HT1080 (cell line): ENCODE data around the gene RELL2. TPM values are rescaled to one million over a fixed set of nuclear protein-coding genes. Genes with fewer than 3 reads are reported as not detected.

ENCODE experiments used
- DNase-seq: peaks from one replicate; pipeline ENCODE4 v3.0.0-alpha.2; 2015; ENCODE audit warnings: low read depth
- total RNA-seq: library from RNA; depleted of rRNA; stranded (reverse); fragments of >200 nt; shearing (Covaris generic); gene quantifications from 2 replicates; pipeline ENCODE4 v1.2.3, GENCODE V29; 2014

The RELL2 gene
- total RNA-seq, 1 experiment from 2014 or later = 13.1 TPM

GRCh38 chr5:141649056-141649688, 12.4 kb downstream of the RELL2 start:
- no peak for DNase-seq

DNA sequence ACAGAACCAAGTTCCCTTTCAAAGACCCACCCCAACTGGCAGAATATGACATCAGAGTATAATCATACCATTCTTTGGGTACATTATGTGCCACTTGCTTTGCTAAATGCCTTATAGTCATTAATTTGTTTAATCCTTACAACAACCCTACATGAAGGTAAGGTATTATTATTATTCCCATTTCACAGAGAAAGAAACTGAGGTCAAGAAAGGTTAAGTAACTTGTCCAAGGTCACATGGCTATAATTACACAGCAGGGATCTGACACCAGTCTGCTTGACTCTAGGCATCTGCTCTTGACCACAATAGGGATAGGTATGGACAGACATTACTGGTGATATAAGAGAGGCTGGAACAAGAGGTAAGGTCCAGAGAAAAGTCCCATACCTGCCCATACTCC, 13.2 kb downstream of the RELL2 start:
- no peak for DNase-seq

DNA sequence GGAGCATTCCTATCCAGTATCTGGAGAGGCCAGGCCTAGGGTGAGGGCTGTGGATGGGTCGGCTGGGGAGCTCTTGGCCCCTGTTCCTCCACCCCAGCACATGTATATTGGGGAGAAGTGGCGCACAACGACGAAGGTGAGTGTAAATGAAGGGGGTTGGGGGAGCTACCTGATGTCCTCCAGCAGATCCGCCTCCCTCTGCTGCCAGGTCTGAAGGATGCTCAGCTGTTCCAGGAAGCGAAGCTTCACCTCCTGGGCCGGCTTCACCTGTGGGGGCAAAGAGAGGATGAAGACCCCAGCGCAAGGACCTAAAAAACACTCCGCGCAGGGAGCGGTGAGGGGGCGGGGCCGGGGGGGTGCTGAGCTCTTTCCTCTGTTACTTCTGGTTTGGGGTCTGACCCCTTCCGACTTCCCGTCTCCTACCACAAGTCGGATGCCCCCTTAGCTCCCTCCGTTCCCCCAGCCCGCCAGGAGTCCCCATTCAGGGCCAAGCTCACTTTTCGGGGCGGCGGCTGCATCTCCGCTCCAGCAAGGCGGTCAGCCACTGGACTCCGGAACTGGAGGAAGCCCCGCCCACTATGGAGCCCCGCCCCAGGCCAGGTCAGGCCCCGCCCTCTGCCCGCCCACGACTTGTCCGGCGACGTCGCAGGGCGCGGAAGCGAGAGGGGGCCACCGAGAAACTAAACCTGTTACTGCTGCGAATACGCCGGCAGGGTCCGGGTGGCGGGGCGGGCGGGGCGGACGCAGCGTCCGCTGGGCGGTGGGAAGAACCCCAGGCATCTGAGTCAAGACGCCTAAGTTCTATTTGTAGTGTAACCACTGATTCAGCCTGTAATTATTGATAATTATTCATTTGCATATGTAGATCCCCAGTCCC, 14.3 kb downstream of the RELL2 start, which contains the start of gene FCHSD1:
TSS of gene FCHSD1 (minus strand) at position 568 of the 877 bp plus-strand sequence. CDS start at position 518, 50 bp downstream.
- DNase-seq = peak; percentile 48

DNA sequence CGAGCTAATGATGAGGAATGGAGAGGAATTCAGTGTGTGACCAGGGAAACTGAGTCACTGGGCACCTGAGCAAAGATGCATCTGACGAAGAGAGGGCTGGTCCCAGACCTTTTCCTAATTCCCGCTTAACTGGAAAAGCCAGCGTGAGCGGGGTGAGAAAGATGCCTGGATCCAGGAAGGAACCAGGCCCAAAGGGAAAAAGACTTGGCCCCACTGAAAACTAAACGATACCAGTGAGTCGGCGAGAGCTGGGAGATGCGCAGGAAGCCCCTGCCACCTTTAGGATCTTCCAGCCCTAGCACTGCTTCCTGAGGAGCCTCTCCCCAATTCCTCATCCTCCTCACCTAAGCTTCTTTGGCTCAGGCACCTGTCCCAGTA, 14.9 kb downstream of the RELL2 start:
- DNase-seq = no peak

DNA sequence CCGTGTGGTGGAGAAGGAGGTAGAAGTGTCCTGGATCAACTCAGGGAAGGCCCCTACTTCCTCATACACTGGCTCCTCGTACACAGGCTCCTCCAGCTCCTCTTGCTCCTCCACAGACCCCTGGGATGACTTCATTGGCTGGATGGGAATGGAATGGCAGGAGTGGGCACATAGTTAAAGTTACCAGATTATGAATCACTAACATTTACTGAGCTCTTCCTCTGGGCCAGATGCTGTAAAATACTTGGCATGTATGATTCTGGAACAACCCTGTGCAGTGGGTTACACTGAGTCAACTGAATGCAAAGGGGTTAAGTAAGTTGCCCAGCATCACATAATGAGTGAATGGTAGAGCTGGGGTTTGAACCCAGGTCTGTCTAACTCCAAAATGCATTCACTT, 17.5 kb downstream of the RELL2 start:
- DNase-seq = peak; percentile 74

DNA sequence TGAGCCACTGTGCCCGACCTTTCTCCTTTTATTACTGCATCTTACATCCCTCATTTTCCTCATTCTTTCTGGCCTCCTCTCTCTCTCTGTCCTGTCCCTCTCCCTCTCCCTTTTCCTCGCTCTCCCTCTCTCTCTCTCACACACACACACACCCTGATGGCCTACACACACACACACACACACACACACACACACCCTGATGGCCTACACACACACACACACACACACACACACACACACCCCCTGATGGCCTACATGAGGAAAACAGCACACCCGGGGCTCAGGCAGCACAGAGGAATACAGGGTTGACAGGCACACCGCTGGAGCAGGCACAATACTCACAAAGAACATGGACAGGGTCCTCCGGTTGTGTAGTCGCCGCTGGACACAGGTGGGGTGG, 18.2 kb downstream of the RELL2 start:
- no peak for DNase-seq

GRCh38 chr5:141656396-141656795, 19.6 kb downstream of the RELL2 start:
- no peak for DNase-seq

GRCh38 chr5:141657404-141657803, 20.6 kb downstream of the RELL2 start:
- no peak for DNase-seq

GRCh38 chr5:141657937-141658545, 21.2 kb downstream of the RELL2 start:
- peak; percentile 95 for DNase-seq

DNA sequence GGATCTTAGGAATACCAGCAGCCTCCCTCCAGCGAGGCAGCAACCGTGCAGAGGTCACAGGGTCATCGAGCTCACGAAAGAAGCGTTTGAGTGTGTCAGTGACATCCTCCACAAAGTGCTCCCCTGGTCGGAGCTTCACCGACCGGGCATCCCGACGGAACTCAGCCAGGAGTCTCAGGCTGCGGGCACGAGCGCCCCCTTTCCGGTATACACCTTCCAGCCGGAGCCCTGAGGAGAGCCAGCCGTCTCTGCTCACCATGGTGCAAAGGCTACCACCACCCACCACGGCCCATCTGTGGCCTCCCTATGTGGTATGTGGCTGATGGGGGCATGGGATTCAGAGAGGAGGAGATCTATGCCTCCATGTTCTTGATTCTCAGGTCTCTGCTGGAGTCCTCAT, 25.2 kb downstream of the RELL2 start:
- no peak for DNase-seq

GRCh38 chr5:141663506-141663905, 26.7 kb downstream of the RELL2 start:
- DNase-seq = no peak

- DNase-seq = peak; percentile 47
Measured at GRCh38 chr5:141664733-141665461, 28.1 kb downstream of the RELL2 start.

DNA sequence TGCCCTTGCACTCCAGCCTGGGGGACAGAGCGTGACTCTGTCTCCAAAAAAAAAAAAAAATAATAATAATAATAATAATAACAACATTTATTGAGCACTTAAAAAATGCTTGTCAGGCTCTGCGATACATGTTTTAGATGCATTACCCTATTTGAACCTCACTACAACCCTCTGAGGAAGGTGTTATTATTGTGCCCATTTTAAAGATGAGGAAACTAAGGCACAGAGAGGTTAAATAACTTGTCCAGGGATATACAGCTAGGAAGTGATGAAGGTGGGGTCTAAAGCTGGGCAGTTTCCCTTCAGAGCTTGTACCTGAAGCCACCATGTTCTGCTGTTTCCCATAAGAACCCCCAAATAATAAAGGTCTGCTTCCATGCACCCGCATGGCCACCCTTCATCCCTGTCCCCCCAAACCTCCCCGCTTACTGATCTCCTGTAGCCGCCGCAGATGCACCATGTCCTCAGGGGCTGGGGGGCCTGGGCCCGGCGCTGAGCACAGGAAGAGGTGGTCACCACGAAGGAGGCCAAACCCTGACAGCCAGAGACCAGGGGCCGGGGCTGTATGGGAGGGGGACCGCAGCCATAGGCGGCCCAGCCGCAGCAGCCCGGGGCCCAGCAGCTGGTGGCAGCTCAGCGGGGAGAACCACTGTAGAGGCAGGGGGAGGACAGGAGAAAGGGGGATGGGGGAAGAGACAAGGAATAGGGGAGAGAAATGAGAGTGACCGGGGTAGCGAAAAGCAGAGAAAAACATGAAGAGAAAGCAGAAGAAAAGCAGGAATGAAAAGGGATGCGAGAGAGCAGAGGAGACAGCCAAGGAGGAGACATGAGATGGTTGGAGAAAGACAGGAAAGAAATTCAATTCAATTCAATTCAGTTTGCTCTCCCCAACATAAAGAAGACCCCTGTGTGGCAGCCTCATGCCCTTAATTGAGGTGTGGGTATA, 29.5 kb downstream of the RELL2 start:
- DNase-seq = no peak

GRCh38 chr5:141668601-141669265, 31.9 kb downstream of the RELL2 start:
- no peak for DNase-seq

- DNase-seq = no peak
Measured at GRCh38 chr5:141669520-141669919, 32.7 kb downstream of the RELL2 start.

GRCh38 chr5:141672071-141672840, 35.5 kb downstream of the RELL2 start:
- DNase-seq = no peak

DNA sequence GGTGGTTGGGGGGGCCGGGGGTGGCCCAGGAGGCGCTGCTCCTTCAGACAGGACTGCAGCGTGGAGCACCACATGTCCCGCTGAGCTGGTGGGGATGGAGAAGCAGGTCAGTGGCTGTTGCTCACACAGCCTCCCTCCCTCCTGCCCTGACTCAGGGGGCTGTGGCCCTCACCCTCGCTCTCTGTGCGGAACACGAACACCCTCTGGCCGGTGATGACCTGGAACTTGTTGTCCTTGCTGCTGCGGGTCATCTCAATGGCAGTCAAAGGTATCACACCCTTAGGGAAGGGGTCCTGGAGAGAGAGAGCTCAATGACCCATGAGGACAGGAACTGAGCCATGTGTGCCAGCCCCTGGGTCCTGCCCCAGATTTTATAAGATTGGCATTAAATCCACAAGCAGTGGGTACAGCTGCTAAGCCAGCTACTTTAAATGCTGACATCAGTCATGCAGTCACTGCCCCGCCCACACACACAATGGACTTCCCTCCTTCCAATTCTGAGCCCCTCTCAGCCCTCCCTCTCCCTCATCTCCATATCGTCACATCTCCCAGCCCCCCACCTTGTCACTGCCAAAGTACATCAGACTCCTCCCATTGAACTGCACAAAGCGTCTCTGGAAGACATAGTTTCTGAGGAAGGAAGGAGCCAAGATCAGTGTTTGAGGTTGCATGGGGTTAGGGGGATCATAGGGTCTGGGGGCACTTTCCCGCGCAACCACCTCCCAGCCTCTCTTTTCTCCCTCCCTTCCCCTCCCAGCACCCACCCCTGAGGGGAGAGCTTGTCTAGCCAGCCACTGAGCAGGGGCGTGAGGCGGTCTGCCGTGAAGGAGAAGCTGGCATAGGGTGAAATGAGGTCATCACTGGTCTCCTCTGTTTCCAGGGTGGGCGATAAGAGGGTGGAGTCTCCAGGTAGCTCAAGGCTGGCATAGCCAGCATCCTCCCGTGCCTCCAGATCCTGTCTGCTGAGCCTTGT, 36.3 kb downstream of the RELL2 start:
- no peak for DNase-seq

GRCh38 chr5:141674747-141675146, 38.0 kb downstream of the RELL2 start:
- no peak for DNase-seq
